Stimulated activated CD4-positive, alpha-beta T cell treated with anti-CD3 and anti-CD28 coated beads, Interleukin-1b, Interleukin-23, amount 100 ng/mL, for 4 hours (primary cell): ENCODE measurements around the gene LRP1B.
"Not testable (repeated sequence)": the region's sequence is repeated elsewhere in the genome, so short reads cannot be mapped to it uniquely, and the experiment has no call there.

Experiments
- DNase-seq, 2 donors: peaks; one replicate each; pipeline ENCODE4 v3.0.0-alpha.2; 2020; ENCODE audit warnings: low read depth in 2 of 2

The LRP1B gene

DNA sequence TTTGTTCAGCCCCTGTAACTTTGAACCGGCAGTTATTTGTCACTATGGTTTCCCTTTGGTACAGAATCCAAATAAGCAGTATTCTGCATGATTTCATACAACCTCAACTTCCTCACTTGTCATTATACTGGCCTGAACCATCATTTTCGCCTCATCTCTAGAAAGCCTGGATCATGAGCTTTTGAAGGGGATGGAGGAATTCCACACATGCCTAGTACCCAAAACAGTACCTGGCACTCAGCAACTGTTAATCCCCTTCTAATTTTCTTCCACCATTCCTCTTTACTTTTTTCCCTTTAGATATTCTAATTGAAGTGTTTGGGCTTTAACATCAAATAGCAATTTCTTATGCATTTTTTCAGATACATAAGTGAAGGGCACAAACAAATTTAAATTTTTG lies 1776.3 kb downstream of the LRP1B start:
- DNase-seq: no peak

DNA sequence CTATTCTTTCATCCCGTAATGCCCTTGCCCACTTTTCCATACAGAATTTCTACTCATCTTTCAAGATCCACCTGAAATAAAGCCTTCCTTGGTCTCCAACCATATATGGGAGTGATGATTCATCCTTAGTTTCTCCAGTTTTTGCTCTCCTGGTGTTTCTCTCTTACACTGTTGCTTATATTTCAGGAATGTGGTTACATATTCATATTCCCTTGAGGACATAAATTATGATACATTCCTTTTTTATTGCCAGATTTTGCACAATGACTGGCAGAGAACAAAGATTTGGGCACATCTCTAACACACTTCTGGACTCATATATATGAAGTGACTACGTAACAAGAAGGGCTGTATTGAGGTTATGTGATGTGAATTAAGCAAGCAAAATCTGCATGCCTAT lies 1777.3 kb downstream of the LRP1B start:
- no peak for DNase-seq

DNA sequence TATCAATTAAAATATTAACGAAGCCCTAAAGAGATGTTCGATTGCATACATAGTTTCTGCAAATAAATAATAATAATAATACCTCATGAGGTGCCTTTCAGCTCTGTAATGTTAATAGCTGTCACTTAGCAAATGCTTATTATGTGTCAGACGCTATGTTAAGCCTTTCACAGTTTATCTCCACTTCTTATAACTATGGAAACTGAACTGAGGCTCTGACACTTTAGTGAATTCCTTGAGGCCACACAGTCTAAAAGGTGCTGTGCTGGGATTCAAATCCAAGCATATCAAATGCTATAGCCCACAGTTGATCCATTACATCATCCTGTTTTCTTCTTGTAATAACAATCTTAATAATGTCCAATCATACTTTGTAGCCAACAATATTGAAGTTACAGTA lies 1779.1 kb downstream of the LRP1B start:
- no peak for DNase-seq

DNA sequence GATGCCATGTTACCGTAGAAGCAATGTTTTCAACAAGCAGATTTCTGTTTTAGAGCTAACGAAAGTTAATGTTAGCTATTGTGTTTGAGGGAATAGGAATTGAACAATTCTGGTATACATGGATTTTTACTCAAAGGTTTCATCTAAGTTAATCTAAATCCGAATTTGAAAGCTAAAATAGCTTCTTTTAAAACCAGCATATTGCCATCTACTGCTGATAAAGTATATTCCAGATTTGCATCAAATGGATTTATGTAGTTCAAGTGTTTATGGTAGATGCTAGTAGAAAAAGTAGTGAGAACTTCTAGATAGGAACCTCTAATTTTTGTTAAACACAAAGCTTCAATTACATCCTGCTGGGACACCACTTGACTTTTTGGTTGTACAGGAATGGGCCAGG lies 1781.1 kb downstream of the LRP1B start:
- no peak for DNase-seq

DNA sequence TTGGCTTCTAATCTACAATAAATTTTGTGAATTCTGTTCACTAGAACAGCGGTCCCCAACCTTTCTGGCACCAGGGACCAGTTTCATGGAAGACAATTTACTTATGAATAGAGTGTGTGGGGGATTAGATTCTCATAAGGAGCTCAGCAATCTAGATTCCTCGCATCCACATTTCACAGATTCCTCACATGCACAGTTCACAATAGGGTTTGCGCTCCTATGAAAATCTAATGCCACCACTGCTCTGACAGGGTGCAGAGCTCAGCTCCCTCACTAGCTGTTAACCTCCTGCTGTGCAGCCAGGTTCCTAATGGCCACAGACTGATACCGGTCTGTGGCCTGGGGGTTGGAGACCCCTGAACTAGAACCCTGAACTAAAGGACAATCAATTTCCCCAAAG lies 1782.0 kb downstream of the LRP1B start:
- no peak for DNase-seq

DNA sequence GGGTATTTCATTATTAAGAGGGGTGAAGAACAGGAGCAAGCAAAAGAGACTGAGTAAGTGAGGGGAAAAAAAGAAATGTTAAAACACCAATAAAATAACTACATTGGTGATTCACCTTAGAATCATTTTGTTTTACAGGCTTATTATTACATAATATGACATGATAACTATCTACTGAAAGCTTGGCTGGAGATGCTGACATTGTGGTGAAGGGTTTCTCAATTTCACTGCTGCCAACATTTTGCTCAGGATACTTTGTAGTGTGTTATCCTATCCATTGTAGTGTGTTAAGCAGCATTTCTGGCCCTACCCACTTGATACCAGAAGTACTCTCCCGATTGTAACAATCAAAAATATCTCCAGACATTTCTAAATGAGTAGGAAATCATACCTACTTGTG lies 1786.0 kb downstream of the LRP1B start:
- no peak for DNase-seq

DNA sequence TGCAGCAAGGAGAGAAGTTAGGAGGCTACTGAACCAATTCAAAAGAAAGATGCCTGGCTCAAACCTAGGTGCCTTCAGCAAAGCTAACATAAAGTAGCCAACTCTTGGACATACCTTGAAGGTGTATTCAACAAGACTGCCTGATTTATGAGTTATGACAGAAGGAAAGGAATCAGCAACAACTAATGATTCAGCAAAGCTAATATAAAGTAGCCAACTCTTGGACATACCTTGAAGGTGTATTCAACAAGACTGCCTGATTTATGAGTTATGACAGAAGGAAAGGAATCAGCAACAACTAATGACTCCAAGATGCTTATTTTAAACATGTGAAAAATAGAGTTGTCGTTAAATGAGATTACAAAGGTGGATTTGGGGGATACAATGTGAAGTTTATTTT lies 1786.5 kb downstream of the LRP1B start:
- DNase-seq: not testable (repeated sequence)

DNA sequence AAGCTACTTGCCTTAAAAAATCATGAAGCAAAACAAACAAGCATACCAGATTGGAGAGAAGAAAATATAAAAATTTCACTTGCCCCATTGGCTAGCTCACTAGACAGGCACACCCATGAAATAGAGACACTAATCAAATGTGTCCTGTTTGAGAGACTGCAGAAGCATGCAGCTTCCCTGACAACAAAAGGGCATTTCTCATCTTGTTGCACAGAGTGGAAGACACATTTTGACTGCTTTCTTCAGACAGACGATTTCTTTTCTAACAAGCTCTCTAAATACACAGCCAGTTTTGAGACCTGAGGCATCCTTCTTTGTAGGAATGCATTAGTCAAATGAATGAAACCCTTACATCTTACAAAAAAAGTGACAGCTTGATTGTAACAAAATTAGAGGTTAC lies 1792.0 kb downstream of the LRP1B start:
- DNase-seq: no peak

DNA sequence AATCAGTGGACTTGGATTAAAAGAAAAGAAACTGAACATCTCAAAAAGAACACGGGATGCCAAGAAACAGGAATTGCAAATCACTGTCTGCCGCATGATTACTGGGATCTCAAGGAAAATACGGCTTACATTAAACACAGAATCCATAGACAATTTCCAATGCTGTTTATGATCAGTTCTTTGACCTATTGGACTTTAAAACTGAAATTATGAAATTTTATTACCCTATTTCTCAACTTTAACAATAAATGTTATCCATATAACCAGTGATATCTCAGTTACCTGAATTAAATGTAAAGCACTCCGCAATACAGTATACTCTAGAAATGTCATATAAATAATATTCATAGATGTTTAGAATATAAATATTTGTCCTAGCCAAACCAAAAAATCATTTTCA lies 1793.8 kb downstream of the LRP1B start:
- no peak for DNase-seq

DNA sequence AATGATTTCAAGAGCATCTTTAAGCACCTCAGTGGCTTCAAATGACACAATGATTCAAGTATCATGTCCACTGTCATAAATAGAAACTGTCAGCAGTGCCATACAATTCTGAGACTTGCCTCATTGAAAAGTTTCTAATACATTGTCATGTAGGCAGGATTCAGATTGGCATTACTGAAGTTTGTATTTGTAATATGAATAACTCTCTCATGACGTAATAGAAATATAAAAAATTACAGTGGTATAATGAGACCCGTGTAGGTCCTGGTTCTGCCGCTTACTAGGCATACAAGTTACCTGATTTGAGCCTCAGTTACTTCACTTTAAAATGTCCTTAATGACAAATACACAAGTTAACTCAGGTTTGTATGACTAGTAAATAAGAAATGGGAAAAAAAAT lies 1814.5 kb downstream of the LRP1B start:
- DNase-seq: no peak

DNA sequence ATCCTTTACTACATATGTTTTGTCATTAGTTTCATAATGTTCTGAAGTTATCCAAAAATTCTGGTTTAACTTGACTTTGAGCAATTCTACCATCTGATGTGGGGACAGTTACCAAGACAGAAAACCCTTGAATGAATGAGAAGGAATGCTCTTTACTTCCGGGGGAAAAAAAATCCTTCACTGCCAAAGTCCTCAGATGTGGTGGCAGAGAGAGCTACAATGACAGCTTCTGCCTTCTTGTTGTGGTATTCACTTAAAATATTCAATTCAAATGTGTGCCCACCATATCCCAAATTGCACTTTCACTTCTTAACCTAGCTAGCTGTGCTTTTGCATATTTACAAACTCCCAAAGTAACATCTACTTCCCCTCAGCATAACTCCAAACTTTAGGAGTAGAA lies 1818.9 kb downstream of the LRP1B start:
- DNase-seq: no peak

DNA sequence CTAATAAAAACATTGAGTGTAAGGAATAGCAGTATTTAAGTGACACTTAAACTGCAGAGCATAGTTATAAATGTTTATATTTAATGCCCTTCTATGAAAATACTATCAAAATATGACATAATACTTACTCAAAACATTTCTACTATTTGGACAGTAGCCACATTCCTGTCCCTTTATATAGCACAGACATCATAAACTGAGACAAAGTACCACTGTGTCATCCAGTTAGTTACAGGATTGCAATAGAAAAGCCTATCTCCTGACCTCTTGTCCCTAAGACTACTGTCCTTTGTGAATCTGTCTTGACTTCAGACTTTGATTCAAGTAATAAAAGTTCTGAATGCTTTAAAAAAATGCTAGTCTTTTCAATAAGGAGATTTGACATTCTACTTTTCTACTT lies 1822.1 kb downstream of the LRP1B start:
- DNase-seq: no peak

DNA sequence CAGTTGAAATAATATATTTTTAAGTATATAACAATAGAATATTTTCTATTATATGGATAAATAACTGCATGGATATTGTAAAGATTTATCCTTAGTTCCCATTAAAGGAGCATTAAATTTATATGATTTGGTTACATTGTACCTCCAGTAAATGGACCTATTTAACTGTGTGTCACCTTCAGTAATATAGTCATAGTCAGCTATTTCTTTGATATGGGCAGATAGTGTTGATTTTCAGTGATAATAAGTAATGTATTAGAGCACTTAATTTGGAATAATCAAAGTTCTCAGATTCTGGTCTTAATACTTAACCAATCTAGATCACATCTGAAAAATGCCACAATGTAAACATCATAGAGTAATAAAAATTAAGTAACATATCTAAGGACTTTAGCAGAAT lies 1823.3 kb downstream of the LRP1B start:
- no peak for DNase-seq

DNA sequence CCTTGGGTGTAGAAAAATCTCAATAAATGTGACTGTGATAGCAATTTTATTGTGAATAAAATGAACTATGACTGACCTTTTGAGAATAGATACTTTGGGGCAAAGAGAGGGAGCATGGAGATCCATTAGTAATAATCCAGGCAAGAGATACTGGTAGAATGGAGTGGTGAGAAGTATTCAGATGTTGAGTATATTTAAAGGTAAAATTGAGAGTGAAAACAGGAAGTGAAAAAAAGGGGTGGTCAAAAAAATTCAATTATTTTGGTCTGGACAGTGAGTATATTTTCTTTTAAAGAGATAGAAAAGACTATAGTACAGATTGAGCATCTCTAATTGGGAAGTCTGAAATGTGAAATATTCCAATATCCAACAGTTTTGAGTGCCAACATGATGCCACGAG lies 1835.0 kb downstream of the LRP1B start:
- no peak for DNase-seq

DNA sequence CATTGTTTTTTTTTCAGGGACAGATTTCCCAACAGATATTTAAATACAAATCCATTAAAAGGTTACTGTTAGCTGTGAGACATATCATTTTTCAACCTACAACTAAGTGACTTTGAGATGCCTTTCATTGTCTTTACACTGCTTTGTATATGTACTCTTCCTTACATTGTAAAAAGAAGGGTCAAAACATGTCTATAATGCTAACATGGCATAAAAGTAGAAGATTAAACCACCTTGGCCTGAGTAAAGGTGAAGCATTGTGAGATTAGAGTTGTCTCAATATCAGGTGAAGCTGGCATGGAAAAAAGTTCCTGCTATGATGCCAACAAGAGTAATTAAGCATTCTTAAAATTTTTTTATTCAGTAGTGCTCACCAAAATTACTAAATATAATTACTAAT lies 1842.1 kb downstream of the LRP1B start:
- DNase-seq: no peak

DNA sequence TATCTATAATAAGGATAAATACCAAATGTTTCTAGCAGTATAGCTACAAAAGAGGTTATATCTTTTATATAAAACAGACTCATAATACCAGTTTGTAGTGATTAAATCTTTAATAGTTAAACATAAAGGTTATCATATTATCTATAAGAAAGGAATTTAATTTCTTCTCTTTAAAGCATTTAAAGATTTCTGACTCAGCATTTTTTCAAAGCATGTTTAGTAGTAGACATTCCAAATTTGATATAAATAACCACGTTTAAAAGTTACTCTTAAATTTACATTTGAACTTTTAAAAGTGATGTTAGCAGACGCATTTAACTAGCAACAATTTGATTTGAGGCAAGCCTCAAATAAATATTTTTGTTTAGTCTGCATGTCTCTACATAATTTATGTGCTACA lies 1842.6 kb downstream of the LRP1B start:
- no peak for DNase-seq

DNA sequence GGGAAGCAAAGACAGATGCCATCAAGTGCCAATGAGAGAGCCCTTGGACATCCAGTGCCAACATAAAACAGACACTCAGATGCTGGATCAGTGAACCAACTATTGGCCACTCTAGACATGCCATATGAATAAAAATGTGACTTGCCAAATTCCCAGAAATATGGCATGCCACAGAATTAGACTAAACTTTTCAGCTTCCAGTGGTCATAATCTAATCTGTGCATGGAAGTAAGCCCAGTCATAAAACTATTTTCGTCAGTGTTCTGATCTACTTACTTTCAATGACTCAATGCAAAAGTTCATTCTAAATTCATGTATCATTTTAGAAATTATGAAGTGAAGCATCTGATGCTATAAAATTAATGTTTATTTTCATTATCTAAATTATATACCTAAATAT lies 1844.4 kb downstream of the LRP1B start:
- no peak for DNase-seq

DNA sequence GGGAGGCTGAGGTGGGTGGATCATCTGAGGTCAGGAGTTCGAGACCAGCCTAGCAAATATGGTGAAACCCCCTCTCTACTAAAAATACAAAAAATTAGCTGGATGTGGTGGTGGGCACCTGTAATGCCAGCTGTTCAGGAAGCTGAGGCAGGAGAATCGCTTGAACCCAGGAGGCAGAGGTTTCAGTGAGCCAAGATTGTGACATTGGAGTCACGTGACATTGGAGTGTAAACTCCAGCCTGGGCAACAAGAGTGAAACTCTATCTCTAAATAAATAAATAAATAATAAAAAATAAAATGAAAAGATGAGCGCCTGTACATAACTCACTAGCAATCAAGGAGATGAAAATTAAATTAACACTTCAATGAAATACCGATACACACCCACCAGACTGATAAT lies 1853.5 kb downstream of the LRP1B start:
- DNase-seq: not testable (repeated sequence)

DNA sequence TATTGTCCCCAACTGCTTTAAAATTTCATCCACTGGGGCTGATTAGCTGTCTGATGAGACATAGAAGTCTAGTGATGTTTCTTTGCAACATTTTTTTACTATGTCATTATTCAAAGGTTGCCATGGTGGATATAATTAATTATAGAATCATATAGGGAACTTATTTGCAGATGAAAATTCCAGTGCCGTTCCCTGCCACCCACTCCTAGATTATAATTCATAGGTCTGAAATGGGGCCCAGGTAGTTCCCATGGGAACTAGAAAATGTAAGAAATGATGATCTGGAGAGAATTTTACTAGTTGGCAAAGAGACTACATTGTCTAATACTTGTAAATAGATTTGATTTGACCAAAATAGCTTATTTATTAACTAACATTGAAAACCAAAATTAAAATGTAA lies 1854.2 kb downstream of the LRP1B start:
- no peak for DNase-seq

DNA sequence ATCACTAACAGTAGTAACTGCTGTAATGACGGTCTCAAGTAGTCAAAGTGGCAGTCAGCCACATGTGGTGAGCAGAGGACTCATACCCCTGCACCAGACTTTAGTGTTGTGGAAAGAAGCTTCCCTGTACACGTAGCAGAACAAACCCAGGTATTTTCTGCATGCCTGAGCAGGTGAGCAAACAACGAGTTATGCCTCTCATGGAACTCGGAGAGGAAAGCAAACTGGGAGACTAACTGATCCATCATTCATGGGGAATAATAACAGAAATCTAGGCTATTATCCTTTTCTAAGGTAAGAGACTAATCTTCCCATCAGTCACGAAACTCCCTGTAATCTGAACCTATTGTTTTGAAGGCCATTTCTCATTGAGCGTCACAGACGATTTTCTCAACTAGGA lies 1855.4 kb downstream of the LRP1B start:
- DNase-seq: no peak

DNA sequence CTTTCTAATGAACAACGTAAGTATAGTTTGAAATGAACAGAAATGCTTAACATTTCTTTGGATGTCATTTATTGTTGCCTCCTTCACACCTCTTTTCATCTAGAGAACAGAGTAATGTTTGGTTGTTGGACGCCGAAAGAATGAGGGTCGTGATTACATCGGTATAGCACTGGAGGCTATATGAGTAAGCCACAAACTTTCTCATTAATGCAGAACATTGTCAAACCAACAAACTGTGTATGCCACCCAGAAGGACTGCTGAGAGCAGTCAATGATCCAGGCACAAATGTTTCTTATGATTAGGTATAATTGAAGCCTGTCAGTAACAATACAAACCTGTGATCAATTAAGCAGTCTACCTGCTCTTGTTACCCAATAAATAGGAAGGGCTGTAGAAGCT lies 1855.9 kb downstream of the LRP1B start:
- no peak for DNase-seq

DNA sequence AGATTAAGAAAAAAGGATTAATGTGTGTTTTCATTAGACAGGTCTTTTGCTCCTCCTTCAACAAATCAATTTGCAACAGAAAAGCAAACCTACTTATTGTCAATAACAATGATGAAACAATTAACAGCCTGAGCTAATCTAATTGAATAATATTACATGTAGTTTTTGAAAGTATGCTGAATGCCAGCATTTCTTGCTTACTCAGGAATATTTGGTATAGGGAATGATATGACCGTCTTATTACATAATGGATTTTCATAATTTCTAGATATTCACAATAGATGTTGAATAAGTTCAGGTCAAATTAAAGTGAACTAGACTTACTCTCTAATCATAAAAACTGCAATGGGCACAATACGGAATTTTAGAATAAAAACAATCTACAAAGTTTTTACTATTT lies 1856.9 kb downstream of the LRP1B start:
- no peak for DNase-seq

DNA sequence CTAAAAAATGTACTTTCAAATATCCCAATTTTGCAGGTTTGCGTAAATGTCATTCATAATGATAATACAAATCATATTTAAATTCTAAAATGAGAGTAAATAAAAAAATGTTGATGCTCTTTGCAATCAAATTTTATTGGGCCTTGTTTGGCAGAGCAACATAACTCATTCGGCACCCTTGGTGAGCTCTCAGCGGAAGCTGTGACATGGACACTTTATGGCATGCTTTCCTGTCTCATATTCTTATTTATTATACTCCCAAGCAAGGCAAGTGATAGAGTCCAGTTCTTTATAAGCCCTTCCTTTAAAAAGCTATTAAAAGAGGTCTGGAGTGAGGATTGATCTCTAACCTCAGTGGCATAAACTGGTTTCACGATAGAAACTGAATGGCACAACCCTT lies 1857.4 kb downstream of the LRP1B start:
- no peak for DNase-seq

DNA sequence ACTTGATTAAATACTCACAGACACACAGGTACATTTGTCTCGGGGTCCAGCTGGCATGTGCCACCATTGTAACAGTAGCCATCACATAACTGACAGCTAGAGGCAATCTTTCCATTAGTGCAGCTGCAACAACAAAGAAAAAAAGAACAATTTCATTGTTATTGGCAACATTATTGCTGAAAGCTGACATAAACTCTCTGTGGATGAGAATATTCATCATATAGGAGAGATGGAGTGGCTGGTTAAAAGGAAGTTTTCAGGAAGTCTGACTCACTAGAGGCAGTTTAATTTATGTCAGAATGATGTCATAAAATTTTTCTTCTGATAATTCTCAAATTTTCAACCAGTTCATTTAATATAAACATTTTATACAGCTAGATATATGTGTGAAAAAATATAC lies 1860.6 kb downstream of the LRP1B start:
- no peak for DNase-seq

DNA sequence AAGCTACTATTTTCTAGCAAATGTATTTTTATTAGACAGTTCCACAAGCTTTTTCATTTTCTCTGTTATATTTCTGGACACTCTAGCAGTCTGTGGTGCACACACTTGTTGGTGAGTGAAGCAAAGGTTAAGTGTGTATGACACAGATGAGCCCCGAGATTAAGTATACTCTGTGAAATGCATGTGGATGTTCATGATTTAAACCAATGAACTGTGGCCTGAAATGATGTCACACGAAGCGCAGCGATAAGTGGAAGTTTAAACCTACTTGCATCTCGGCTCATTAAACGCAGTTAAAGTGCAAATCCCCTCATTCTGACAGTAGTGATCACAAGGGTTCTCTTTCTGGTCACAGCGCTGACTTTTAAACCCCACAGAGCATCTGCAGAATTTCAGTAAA lies 1861.8 kb downstream of the LRP1B start:
- DNase-seq: no peak
